ENCODE data around the gene FAM117B. TPM values are rescaled to one million over a fixed set of nuclear protein-coding genes. Genes with fewer than 3 reads are reported as not detected.

The FAM117B gene
- total RNA-seq, 1 experiment from 2014 or later, result 9.1 TPM

GRCh38 chr2:202588647-202589581 is 45.9 kb upstream of the FAM117B start:
- Histone ChIP-seq H3K9me3 (ENCODE audit: control insufficient read depth in 1 of 2, insufficient read depth in 1 of 2, low read depth in 1 of 2, low read length in 2 of 2) (peaks cover 0 to 3% of the 10 kb centered on the region in 2 experiments; a peak in 1 of 4 replicates), H3K9ac (ENCODE audit: low read length) (no peak overlapping the region), H4K20me1 (ENCODE audit: insufficient read depth) (no peaks in the 10 kb centered on the region), H3K79me2 (ENCODE audit: insufficient read depth, low read length) (no peaks in the 10 kb centered on the region), H3K27ac (ENCODE audit: low read depth, low read length) (no peak overlapping the region), H3K4me3 (replicated peaks in 1 of 2; ENCODE audit: low read depth in 1 of 2, low read length in 2 of 2) (no peak overlapping the region), H3K4me1 (ENCODE audit: control insufficient read depth in 1 of 2, insufficient read depth in 2 of 2, low read length in 2 of 2) (peaks cover 0 to 9% of the 10 kb centered on the region in 2 experiments; a peak in 2 of 4 replicates), H3K9me2 (ENCODE audit: insufficient read depth) (no peaks in the 10 kb centered on the region), H3K4me2 (ENCODE audit: low read length) (peak overlapping the region; percentile 51), H3K36me3 (ENCODE audit: control insufficient read depth in 1 of 2, insufficient read depth in 2 of 2, low read length in 2 of 2) (no peaks in the 10 kb centered on the region), H3K27me3 (ENCODE audit: insufficient read depth, low read length) (no peaks in the 10 kb centered on the region), H2AFZ (ENCODE audit: low read depth, low read length, poor library complexity, severe bottlenecking) (peak overlapping the region; percentile 81)
- ChIA-PET CTCF (interaction anchor here (0.8 to 2.5 kb wide), 12 partner anchors 9 to 1321 kb away, joined by 3 to 22 read pairs (median 4); partner anchors contain the start of gene FAM117B), RAD21 (ENCODE audit: low non-redundant PET in 1 of 2, low total read pairs in 2 of 2, uncharacterized antibody in 2 of 2, unreplicated experiment in 2 of 2) (interaction anchor here in 1 of 2 experiments (0.6 to 0.8 kb wide), 2 partner anchors 46 to 77 kb away, joined by 3 to 4 read pairs; partner anchors contain the start of gene FAM117B), POLR2A (interaction anchor here (0.6 kb wide), 2 partner anchors 85 to 1527 kb away, joined by 3 read pairs; no protein-coding TSS in a partner anchor)
- ATAC-seq (peak; percentile 97), DNase-seq (ENCODE audit: low read depth, low spot score) (peak; percentile 64)
- no TSS peak for BruUV-seq (replicated peaks)
- TF ChIP-seq SRF (IDR thresholded peaks at IDR 0.05; ENCODE audit: low read depth) (no peak), ZNF274 (IDR thresholded peaks at IDR 0.05; ENCODE audit: low read depth, low read length) (no peak), ELF1 (IDR thresholded peaks at IDR 0.05; ENCODE audit: borderline replicate concordance, low read depth) (no peak), POLR2AphosphoS5 (IDR thresholded peaks at IDR 0.05; ENCODE audit: low read depth, low read length) (no peak), POLR2A (IDR thresholded peaks at IDR 0.05; ENCODE audit: borderline replicate concordance, extremely low read depth, insufficient read depth, insufficient read length) (no peak), SIN3A (IDR thresholded peaks at IDR 0.05; ENCODE audit: low read depth) (no peak), YY1 (IDR thresholded peaks at IDR 0.05; ENCODE audit: extremely low read depth, insufficient replicate concordance, low read depth, low read length) (peak; percentile 18), SP1 (IDR thresholded peaks at IDR 0.05; ENCODE audit: low read depth) (no peak), EZH2phosphoT487 (IDR thresholded peaks at IDR 0.05; ENCODE audit: borderline replicate concordance) (no peak), JUND (IDR thresholded peaks at IDR 0.05) (no peak), RAD21 (IDR thresholded peaks at IDR 0.05; ENCODE audit: low read depth) (peak; percentile 91), EGR1 (IDR thresholded peaks at IDR 0.05; ENCODE audit: low read depth) (no peak), FOSL1 (IDR thresholded peaks at IDR 0.05; ENCODE audit: low read depth) (no peak), CEBPB (IDR thresholded peaks at IDR 0.05; ENCODE audit: low read depth) (no peak)
- TF ChIP-seq, protein P1, sequence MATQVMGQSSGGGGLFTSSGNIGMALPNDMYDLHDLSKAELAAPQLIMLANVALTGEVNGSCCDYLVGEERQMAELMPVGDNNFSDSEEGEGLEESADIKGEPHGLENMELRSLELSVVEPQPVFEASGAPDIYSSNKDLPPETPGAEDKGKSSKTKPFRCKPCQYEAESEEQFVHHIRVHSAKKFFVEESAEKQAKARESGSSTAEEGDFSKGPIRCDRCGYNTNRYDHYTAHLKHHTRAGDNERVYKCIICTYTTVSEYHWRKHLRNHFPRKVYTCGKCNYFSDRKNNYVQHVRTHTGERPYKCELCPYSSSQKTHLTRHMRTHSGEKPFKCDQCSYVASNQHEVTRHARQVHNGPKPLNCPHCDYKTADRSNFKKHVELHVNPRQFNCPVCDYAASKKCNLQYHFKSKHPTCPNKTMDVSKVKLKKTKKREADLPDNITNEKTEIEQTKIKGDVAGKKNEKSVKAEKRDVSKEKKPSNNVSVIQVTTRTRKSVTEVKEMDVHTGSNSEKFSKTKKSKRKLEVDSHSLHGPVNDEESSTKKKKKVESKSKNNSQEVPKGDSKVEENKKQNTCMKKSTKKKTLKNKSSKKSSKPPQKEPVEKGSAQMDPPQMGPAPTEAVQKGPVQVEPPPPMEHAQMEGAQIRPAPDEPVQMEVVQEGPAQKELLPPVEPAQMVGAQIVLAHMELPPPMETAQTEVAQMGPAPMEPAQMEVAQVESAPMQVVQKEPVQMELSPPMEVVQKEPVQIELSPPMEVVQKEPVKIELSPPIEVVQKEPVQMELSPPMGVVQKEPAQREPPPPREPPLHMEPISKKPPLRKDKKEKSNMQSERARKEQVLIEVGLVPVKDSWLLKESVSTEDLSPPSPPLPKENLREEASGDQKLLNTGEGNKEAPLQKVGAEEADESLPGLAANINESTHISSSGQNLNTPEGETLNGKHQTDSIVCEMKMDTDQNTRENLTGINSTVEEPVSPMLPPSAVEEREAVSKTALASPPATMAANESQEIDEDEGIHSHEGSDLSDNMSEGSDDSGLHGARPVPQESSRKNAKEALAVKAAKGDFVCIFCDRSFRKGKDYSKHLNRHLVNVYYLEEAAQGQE (IDR thresholded peaks at IDR 0.05; ENCODE audit: low read depth), result no peak
- TF ChIP-seq, protein P2, sequence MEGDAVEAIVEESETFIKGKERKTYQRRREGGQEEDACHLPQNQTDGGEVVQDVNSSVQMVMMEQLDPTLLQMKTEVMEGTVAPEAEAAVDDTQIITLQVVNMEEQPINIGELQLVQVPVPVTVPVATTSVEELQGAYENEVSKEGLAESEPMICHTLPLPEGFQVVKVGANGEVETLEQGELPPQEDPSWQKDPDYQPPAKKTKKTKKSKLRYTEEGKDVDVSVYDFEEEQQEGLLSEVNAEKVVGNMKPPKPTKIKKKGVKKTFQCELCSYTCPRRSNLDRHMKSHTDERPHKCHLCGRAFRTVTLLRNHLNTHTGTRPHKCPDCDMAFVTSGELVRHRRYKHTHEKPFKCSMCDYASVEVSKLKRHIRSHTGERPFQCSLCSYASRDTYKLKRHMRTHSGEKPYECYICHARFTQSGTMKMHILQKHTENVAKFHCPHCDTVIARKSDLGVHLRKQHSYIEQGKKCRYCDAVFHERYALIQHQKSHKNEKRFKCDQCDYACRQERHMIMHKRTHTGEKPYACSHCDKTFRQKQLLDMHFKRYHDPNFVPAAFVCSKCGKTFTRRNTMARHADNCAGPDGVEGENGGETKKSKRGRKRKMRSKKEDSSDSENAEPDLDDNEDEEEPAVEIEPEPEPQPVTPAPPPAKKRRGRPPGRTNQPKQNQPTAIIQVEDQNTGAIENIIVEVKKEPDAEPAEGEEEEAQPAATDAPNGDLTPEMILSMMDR (IDR thresholded peaks at IDR 0.05 in 2 of 3, conservative IDR thresholded peaks at IDR 0.05 in 1 of 3; ENCODE audit: borderline replicate concordance in 1 of 3, insufficient read depth in 1 of 3, low read depth in 2 of 3, low read length in 2 of 3), result peak; percentile 83 to 94 (median 89)
- intact Hi-C loops (cut with micrococcal nuclease), result loop anchor here (1.0 to 10.0 kb wide), 6 partner anchors 238 to 1226 kb away; partner anchors contain the start of gene ICA1L
